Adipocyte (in vitro differentiated cells): Measurements from ENCODE around the gene PATJ.
"Not testable (repeated sequence)": the region's sequence is repeated elsewhere in the genome, so short reads cannot be mapped to it uniquely, and the experiment has no call there.

Experiments used
- DNase-seq: peaks from one replicate; pipeline ENCODE4 v3.0.0-alpha.2; 2015; ENCODE audit warnings: low read depth
- H3K27me3 ChIP-seq: replicated peaks from 2 replicates; pipeline ENCODE4 v1.7.0; 2013; ENCODE audit warnings: mild to moderate bottlenecking, low read length, moderate library complexity; ENCODE audit not compliant: control insufficient read depth, insufficient read depth
- H3K36me3 ChIP-seq: 2 replicates; pipeline ENCODE4 v1.7.0; 2013; ENCODE audit warnings: low read length, mild to moderate bottlenecking, moderate library complexity; ENCODE audit not compliant: control insufficient read depth, insufficient read depth, severe bottlenecking
- H3K4me1 ChIP-seq: 2 replicates; pipeline ENCODE4 v1.7.0; 2013; ENCODE audit warnings: mild to moderate bottlenecking, low read length, moderate library complexity; ENCODE audit not compliant: control insufficient read depth, insufficient read depth
- H3K4me3 ChIP-seq: 2 replicates; pipeline ENCODE4 v1.7.0; 2013; ENCODE audit warnings: mild to moderate bottlenecking, low read length, moderate library complexity
- H3K9ac ChIP-seq: 2 replicates; pipeline ENCODE4 v1.7.0; 2013; ENCODE audit warnings: mild to moderate bottlenecking, low read length, moderate library complexity
- H3K9me3 ChIP-seq: 2 replicates; pipeline ENCODE4 v1.7.0; 2013; ENCODE audit warnings: mild to moderate bottlenecking, low read length, moderate library complexity; ENCODE audit not compliant: control insufficient read depth

PATJ gene

GRCh38 chr1:61836649-61837048 is 94.4 kb downstream of the PATJ start:
- Histone ChIP-seq H3K4me1 (peaks cover 34% of the 10 kb centered on the region), H3K36me3 (no peaks in the 10 kb centered on the region), H3K9ac (peak overlapping the region; percentile 65), H3K27me3 (no peaks in the 10 kb centered on the region), H3K9me3 (no peaks in the 10 kb centered on the region), H3K4me3 (no peak overlapping the region)
- DNase-seq: no peak

- H3K4me3 ChIP-seq, H3K9me3 ChIP-seq, DNase-seq, H3K9ac ChIP-seq, H3K27me3 ChIP-seq, H3K36me3 ChIP-seq: not testable (repeated sequence)
- peaks cover 41% of the 10 kb centered on the region for H3K4me1 ChIP-seq
Observed at GRCh38 chr1:61837607-61838006, 95.3 kb downstream of the PATJ start.

- DNase-seq: peak; percentile 77
- Histone ChIP-seq H3K9me3 (no peaks in the 10 kb centered on the region), H3K4me1 (peaks cover 53% of the 10 kb centered on the region), H3K36me3 (no peaks in the 10 kb centered on the region), H3K4me3 (peak overlapping the region; percentile 29), H3K9ac (peak overlapping the region; percentile 60), H3K27me3 (no peaks in the 10 kb centered on the region)
Observed at GRCh38 chr1:61839679-61840078, 97.4 kb downstream of the PATJ start.

GRCh38 chr1:61842036-61842435 is 99.8 kb downstream of the PATJ start:
- H3K9ac ChIP-seq: no peak overlapping the region
- peaks cover 45% of the 10 kb centered on the region for H3K4me1 ChIP-seq
- H3K4me3 ChIP-seq: no peak overlapping the region
- H3K9me3 ChIP-seq: no peaks in the 10 kb centered on the region
- H3K27me3 ChIP-seq: no peaks in the 10 kb centered on the region
- H3K36me3 ChIP-seq: no peaks in the 10 kb centered on the region
- DNase-seq: no peak

- Histone ChIP-seq H3K9ac (no peak overlapping the region), H3K27me3 (no peaks in the 10 kb centered on the region), H3K36me3 (no peaks in the 10 kb centered on the region), H3K4me3 (no peak overlapping the region), H3K4me1 (peaks cover 41% of the 10 kb centered on the region), H3K9me3 (no peaks in the 10 kb centered on the region)
- DNase-seq: no peak
Observed at GRCh38 chr1:61842863-61843514, 100.7 kb downstream of the PATJ start.

- DNase-seq: peak; percentile 20
- Histone ChIP-seq H3K4me1 (peaks cover 36% of the 10 kb centered on the region), H3K27me3 (no peaks in the 10 kb centered on the region), H3K36me3 (no peaks in the 10 kb centered on the region), H3K9ac (no peak overlapping the region), H3K4me3 (no peak overlapping the region), H3K9me3 (no peaks in the 10 kb centered on the region)
Observed at GRCh38 chr1:61844006-61844405, 101.7 kb downstream of the PATJ start.

- peaks cover 31% of the 10 kb centered on the region for H3K4me1 ChIP-seq
- H3K27me3 ChIP-seq, H3K9me3 ChIP-seq, H3K9ac ChIP-seq, DNase-seq, H3K4me3 ChIP-seq, H3K36me3 ChIP-seq: not testable (repeated sequence)
Observed at GRCh38 chr1:61844664-61845063, 102.4 kb downstream of the PATJ start.

- no peak overlapping the region for H3K9ac ChIP-seq
- DNase-seq: no peak
- no peaks in the 10 kb centered on the region for H3K9me3 ChIP-seq
- no peaks in the 10 kb centered on the region for H3K27me3 ChIP-seq
- no peak overlapping the region for H3K4me3 ChIP-seq
- H3K4me1 ChIP-seq: peaks cover 6% of the 10 kb centered on the region
- H3K36me3 ChIP-seq: no peaks in the 10 kb centered on the region
Observed at GRCh38 chr1:61851235-61851634, 109.0 kb downstream of the PATJ start.

- Histone ChIP-seq H3K9me3 (no peaks in the 10 kb centered on the region), H3K27me3 (no peaks in the 10 kb centered on the region), H3K4me3 (no peak overlapping the region), H3K9ac (no peak overlapping the region), H3K4me1 (peaks cover 6% of the 10 kb centered on the region), H3K36me3 (no peaks in the 10 kb centered on the region)
- DNase-seq: peak; percentile 94
Observed at GRCh38 chr1:61851849-61852669, 109.8 kb downstream of the PATJ start.

GRCh38 chr1:61852670-61853015 is 110.4 kb downstream of the PATJ start:
- Histone ChIP-seq H3K9me3 (no peaks in the 10 kb centered on the region), H3K4me1 (peaks cover 6% of the 10 kb centered on the region), H3K27me3 (no peaks in the 10 kb centered on the region), H3K4me3 (no peak overlapping the region), H3K9ac (no peak overlapping the region), H3K36me3 (no peaks in the 10 kb centered on the region)
- no peak for DNase-seq

GRCh38 chr1:61853583-61853982 is 111.3 kb downstream of the PATJ start:
- H3K27me3 ChIP-seq: no peaks in the 10 kb centered on the region
- no peaks in the 10 kb centered on the region for H3K9me3 ChIP-seq
- peak; percentile 78 for DNase-seq
- no peak overlapping the region for H3K9ac ChIP-seq
- peaks cover 6% of the 10 kb centered on the region for H3K4me1 ChIP-seq
- H3K36me3 ChIP-seq: no peaks in the 10 kb centered on the region
- no peak overlapping the region for H3K4me3 ChIP-seq
